Neural cell (in vitro differentiated cells): ENCODE measurements around the gene PSMD8. TPM values are rescaled to one million over a fixed set of nuclear protein-coding genes. Genes with fewer than 3 reads are reported as not detected.

Source experiments
- H2AFZ ChIP-seq: fragments of 200-600, 300-800 bp; sonication (generic), shearing (Covaris generic); 2 replicates; pipeline ENCODE4 v1.6.0; 2014; ENCODE audit warnings: low read depth, mild to moderate bottlenecking, antibody characterized with exemption, low read length, moderate library complexity
- H3F3A ChIP-seq: fragments of 200-600 bp; shearing (Covaris generic); 2 replicates; pipeline ENCODE4 v1.6.1; 2016; ENCODE audit warnings: mild to moderate bottlenecking, moderate library complexity, mixed read lengths, antibody characterized with exemption, low read length; ENCODE audit not compliant: insufficient read depth, poor library complexity, severe bottlenecking
- H3K27ac ChIP-seq: fragments of 200-600, 300-800 bp; sonication (generic), shearing (Covaris generic); 2 replicates; pipeline ENCODE4 v1.5.1; 2014; ENCODE audit warnings: mild to moderate bottlenecking, low read length, moderate library complexity
- H3K27me3 ChIP-seq: fragments of 300-800, 200-600 bp; sonication (generic), shearing (Covaris generic); 2 replicates; pipeline ENCODE4 v1.6.0; 2014; ENCODE audit warnings: mild to moderate bottlenecking, low read depth, low read length, moderate library complexity; ENCODE audit not compliant: insufficient read depth
- H3K36me3 ChIP-seq: fragments of 300-800, 200-600 bp; sonication (generic), shearing (Covaris generic); 2 replicates; pipeline ENCODE4 v1.5.1; 2014; ENCODE audit warnings: mild to moderate bottlenecking, antibody characterized with exemption, low read length, moderate library complexity; ENCODE audit not compliant: insufficient read depth
- H3K4me2 ChIP-seq: fragments of 300-800, 200-600 bp; sonication (generic), shearing (Covaris generic); 2 replicates; pipeline ENCODE4 v1.6.0; 2014; ENCODE audit warnings: mild to moderate bottlenecking, low read length
- H3K4me3 ChIP-seq: fragments of 300-800, 200-600 bp; sonication (generic), shearing (Covaris generic); 2 replicates; pipeline ENCODE4 v1.5.1; 2014; ENCODE audit warnings: mild to moderate bottlenecking, low read length, moderate library complexity
- H3K79me2 ChIP-seq: fragments of 200-600 bp; shearing (Covaris generic); replicated peaks from 2 replicates; pipeline ENCODE4 v1.6.0; 2014; ENCODE audit warnings: mild to moderate bottlenecking, low read length, moderate library complexity; ENCODE audit not compliant: insufficient read depth
- H3K9ac ChIP-seq: fragments of 300-800, 200-600 bp; sonication (generic), shearing (Covaris generic); 2 replicates; pipeline ENCODE4 v1.6.1; 2016; ENCODE audit warnings: mild to moderate bottlenecking, low read length, mixed read lengths
- H3K9me2 ChIP-seq: fragments of 200-600 bp; shearing (Covaris generic); 2 replicates; pipeline ENCODE4 v1.6.1; 2016; ENCODE audit warnings: mild to moderate bottlenecking, low read length, mixed read lengths; ENCODE audit not compliant: insufficient read depth
- H3K9me3 ChIP-seq: fragments of 200-600, 300-800 bp; sonication (generic), shearing (Covaris generic); 2 replicates; pipeline ENCODE4 v1.6.1; 2016; ENCODE audit warnings: mild to moderate bottlenecking, mixed run types, low read length, moderate library complexity, mixed read lengths
- H4K20me1 ChIP-seq: fragments of 200-600 bp; shearing (Covaris generic); 2 replicates; pipeline ENCODE4 v1.6.1; 2016; ENCODE audit warnings: mild to moderate bottlenecking, mixed run types; ENCODE audit not compliant: insufficient read depth
- EP300 ChIP-seq: fragments of 450-650 bp; conservative IDR thresholded peaks from 2 replicates; pipeline ENCODE4 v1.6.1; 2014; ENCODE audit warnings: antibody characterized with exemption, mild to moderate bottlenecking, moderate library complexity; ENCODE audit not compliant: poor library complexity, severe bottlenecking
- EZH2 ChIP-seq: fragments of 200-600, 300-800 bp; shearing (Covaris generic), sonication (generic); IDR thresholded peaks from 2 replicates; pipeline ENCODE4 v1.6.1; 2014; ENCODE audit warnings: antibody characterized with exemption, low read length, borderline replicate concordance, mild to moderate bottlenecking; ENCODE audit not compliant: insufficient read depth, poor library complexity, severe bottlenecking
- MXI1 ChIP-seq: fragments of 450-650 bp; conservative IDR thresholded peaks from 2 replicates; pipeline ENCODE4 v1.6.1; 2014; ENCODE audit warnings: antibody characterized with exemption, mild to moderate bottlenecking; ENCODE audit not compliant: poor library complexity, severe bottlenecking
- POLR2AphosphoS5 ChIP-seq: IDR thresholded peaks from 2 replicates; pipeline ENCODE4 v1.6.1; 2012
- RAD21 ChIP-seq: fragments of 450-650 bp; conservative IDR thresholded peaks from 2 replicates; pipeline ENCODE4 v1.6.1; 2014; ENCODE audit warnings: antibody characterized with exemption, mild to moderate bottlenecking, moderate library complexity
- SMC3 ChIP-seq: fragments of 450-650 bp; conservative IDR thresholded peaks from 2 replicates; pipeline ENCODE4 v1.6.1; 2014; ENCODE audit warnings: antibody characterized with exemption, mild to moderate bottlenecking, moderate library complexity; ENCODE audit not compliant: poor library complexity
- TAF1 ChIP-seq: IDR thresholded peaks from 2 replicates; pipeline ENCODE4 v1.6.1; 2012; ENCODE audit warnings: low read depth
- polyA plus RNA-seq: library from polyadenylated mRNA; depleted of rRNA; stranded (reverse); fragments of >200 nt; gene quantifications from 2 replicates; pipeline ENCODE4 v1.2.3, GENCODE V29; 2014
- TF ChIP-seq, protein P1 (sequence below): IDR thresholded peaks from 2 replicates; pipeline ENCODE4 v1.6.1; 2012; ENCODE audit warnings: borderline replicate concordance
- TF ChIP-seq, protein P2 (sequence below): fragments of 450-650 bp; IDR thresholded peaks from 2 replicates; pipeline ENCODE4 v1.5.1; 2014; ENCODE audit warnings: antibody characterized with exemption, mild to moderate bottlenecking, moderate library complexity; ENCODE audit not compliant: poor library complexity, severe bottlenecking

The PSMD8 gene
- polyA plus RNA-seq, 1 donor from 2014 or later: 334 TPM

DNA sequence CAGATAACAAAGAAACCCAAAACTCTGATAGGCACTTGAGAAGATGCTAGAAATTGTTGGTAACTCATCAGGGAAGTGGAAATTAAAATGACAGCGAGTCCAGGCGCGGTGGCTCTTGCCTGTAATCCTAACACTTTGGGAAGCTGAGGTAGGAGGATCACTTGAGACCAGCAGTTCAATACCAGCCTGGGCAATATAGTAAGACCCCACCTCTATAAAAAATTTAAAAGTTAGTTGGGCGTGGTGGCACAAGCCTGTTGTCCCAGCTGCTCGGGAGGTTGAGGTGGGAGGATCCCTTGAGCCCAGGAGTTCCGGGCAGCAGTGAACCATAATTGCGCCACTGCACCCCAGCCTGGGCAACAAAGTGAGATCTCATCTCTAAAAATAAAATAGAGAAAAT, 56.6 kb downstream of the PSMD8 start:
- Histone ChIP-seq H3K36me3 (no peaks in the 10 kb centered on the region), H3K79me2 (no peaks in the 10 kb centered on the region), H3K27ac (no peak overlapping the region), H3F3A (no peaks in the 10 kb centered on the region), H3K9me2 (no peaks in the 10 kb centered on the region), H3K9me3 (no peaks in the 10 kb centered on the region), H3K4me3 (no peak overlapping the region), H2AFZ (no peak overlapping the region), H3K27me3 (peaks cover 9% of the 10 kb centered on the region), H4K20me1 (no peaks in the 10 kb centered on the region), H3K9ac (no peak overlapping the region), H3K4me2 (no peak overlapping the region)
- TF ChIP-seq POLR2AphosphoS5 (no peak), RAD21 (no peak), EZH2 (no peak), MXI1 (no peak), TAF1 (no peak), EP300 (no peak), SMC3 (no peak)
- TF ChIP-seq, protein P1, sequence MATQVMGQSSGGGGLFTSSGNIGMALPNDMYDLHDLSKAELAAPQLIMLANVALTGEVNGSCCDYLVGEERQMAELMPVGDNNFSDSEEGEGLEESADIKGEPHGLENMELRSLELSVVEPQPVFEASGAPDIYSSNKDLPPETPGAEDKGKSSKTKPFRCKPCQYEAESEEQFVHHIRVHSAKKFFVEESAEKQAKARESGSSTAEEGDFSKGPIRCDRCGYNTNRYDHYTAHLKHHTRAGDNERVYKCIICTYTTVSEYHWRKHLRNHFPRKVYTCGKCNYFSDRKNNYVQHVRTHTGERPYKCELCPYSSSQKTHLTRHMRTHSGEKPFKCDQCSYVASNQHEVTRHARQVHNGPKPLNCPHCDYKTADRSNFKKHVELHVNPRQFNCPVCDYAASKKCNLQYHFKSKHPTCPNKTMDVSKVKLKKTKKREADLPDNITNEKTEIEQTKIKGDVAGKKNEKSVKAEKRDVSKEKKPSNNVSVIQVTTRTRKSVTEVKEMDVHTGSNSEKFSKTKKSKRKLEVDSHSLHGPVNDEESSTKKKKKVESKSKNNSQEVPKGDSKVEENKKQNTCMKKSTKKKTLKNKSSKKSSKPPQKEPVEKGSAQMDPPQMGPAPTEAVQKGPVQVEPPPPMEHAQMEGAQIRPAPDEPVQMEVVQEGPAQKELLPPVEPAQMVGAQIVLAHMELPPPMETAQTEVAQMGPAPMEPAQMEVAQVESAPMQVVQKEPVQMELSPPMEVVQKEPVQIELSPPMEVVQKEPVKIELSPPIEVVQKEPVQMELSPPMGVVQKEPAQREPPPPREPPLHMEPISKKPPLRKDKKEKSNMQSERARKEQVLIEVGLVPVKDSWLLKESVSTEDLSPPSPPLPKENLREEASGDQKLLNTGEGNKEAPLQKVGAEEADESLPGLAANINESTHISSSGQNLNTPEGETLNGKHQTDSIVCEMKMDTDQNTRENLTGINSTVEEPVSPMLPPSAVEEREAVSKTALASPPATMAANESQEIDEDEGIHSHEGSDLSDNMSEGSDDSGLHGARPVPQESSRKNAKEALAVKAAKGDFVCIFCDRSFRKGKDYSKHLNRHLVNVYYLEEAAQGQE: no peak
- TF ChIP-seq, protein P2, sequence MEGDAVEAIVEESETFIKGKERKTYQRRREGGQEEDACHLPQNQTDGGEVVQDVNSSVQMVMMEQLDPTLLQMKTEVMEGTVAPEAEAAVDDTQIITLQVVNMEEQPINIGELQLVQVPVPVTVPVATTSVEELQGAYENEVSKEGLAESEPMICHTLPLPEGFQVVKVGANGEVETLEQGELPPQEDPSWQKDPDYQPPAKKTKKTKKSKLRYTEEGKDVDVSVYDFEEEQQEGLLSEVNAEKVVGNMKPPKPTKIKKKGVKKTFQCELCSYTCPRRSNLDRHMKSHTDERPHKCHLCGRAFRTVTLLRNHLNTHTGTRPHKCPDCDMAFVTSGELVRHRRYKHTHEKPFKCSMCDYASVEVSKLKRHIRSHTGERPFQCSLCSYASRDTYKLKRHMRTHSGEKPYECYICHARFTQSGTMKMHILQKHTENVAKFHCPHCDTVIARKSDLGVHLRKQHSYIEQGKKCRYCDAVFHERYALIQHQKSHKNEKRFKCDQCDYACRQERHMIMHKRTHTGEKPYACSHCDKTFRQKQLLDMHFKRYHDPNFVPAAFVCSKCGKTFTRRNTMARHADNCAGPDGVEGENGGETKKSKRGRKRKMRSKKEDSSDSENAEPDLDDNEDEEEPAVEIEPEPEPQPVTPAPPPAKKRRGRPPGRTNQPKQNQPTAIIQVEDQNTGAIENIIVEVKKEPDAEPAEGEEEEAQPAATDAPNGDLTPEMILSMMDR: no peak

DNA sequence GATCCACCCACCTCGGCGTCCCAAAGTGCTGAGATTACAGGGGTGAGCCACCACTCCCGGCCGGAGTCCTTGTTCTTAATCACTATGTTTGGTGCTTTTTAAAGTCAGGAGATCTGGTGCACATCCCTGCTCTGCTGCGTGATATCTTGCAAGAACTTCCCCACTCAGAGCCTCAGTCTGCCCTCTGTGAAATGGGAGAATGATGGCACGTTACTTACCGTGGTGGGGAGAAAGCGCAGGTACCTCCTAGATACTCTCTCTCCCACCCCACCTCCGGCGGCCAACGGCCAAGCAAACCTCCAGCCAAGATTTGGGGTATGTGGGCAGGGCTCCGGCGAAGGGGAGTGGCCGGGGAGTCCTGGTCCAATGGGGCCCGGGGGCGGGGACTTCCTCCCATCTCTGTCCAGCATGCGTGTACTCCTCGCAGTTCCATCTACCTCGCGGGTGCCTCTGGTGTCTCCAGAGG, 58.9 kb downstream of the PSMD8 start, which contains the start of gene RYR1:
RYR1 (plus strand) TSS at position 424 of the 466 bp plus-strand sequence. CDS start 139 bp downstream, outside the sequence.
- Histone ChIP-seq H3K36me3 (no peaks in the 10 kb centered on the region), H3F3A (no peaks in the 10 kb centered on the region), H3K9me2 (no peaks in the 10 kb centered on the region), H3K9ac (no peak within 1 kb of the TSS), H3K79me2 (no peaks in the 10 kb centered on the region), H3K27me3 (peaks cover 9% of the 10 kb centered on the region), H2AFZ (no peak within 1 kb of the TSS), H3K4me3 (no peak within 1 kb of the TSS), H3K9me3 (no peaks in the 10 kb centered on the region), H3K4me2 (no peak within 1 kb of the TSS), H3K27ac (no peak within 1 kb of the TSS), H4K20me1 (no peaks in the 10 kb centered on the region)
- TF ChIP-seq TAF1 (no peak), EP300 (no peak), EZH2 (no peak), SMC3 (no peak), RAD21 (no peak), MXI1 (no peak), POLR2AphosphoS5 (no peak)
- TF ChIP-seq, protein P1: no peak
- TF ChIP-seq, protein P2: no peak
